T-helper 1 cell treated with Interleukin-12 subunit alpha and Interleukin-12 subunit beta and Interleukin-4 antibody, amounts not matched to agents 30 ng/mL and 1 ng/mL, for 36 hours (primary cell): Measurements from ENCODE around the gene MBD3L5. TPM values are rescaled to one million over a fixed set of nuclear protein-coding genes. Genes with fewer than 3 reads are reported as not detected.
"Not testable (repeated sequence)": the region's sequence is repeated elsewhere in the genome, so short reads cannot be mapped to it uniquely, and the experiment has no call there.

Experiments
- intact Hi-C: fragments of 100-400 bp; cut with micrococcal nuclease; formaldehyde crosslinking; loops from one replicate; pipeline ENCODE4 v1.15.1; 2024
- total RNA-seq: library from RNA; stranded (reverse); gene quantifications from 2 replicates; pipeline ENCODE4 v1.2.3, GENCODE V29; 2022

MBD3L5 gene
- not detected in 2 replicates for total RNA-seq

DNA sequence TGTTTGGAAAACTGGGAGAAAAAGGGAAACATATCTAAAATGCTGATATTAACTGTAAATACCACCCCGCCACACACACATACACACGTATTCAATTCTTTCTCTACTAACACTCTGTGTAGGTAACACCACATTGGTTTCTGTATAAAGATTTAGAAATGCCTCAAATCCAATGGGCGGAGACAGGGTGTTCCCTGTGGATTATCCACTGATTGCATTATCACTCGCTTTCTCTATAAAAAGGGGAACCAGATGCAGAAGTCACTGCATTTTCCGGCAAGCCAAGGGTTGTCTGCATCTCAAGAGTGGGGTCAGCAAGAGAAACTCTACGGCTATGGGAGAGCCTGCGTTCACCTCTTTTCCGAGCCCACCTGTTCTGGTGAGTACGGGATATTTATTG, at the start of gene MBD3L5:
Gene MBD3L5, plus strand, starts transcription at position 301 of the 400 bp plus-strand sequence. Its CDS starts 34 bp downstream, at position 335.
- intact Hi-C loops, result not testable (repeated sequence)

DNA sequence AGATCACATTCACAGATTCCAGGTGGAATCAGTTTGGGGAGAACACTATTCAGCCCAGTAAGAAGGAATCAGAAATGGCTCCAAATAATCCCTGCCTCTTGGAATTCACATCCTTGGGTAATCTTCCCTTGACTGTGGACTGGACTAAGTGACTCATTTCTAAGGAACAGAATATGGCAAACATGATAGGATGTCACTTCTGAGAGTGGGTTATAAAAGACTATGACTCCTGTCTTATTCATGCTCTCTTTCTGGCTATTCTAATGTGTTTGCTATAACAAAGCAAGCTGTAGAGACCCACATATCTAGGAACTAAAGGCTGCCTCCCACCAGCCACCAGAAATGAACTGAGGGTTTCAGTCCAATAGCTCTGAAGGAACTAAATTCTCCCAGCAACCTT, 46.9 kb upstream of the MBD3L5 start:
- intact Hi-C loops, result no loop called here

DNA sequence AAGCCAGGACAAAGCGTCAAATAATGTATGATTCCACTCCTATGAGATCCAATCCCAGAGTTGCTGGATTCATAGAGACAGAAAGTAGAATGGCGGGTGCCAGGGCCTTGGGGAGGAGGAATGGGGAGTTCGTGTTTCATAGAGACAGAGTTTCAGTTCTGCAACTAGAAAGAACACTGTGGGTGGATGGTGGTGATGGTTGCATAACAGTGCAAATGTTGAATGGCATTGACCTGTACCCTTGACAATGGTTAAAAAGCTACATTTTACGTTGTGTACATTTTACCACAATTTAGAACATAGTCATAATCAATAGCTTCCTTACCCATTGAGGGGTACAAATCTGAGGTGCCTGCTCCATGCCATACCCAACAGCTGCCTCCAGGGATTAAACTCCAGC, 42.5 kb upstream of the MBD3L5 start:
- intact Hi-C loops, result no loop called here

DNA sequence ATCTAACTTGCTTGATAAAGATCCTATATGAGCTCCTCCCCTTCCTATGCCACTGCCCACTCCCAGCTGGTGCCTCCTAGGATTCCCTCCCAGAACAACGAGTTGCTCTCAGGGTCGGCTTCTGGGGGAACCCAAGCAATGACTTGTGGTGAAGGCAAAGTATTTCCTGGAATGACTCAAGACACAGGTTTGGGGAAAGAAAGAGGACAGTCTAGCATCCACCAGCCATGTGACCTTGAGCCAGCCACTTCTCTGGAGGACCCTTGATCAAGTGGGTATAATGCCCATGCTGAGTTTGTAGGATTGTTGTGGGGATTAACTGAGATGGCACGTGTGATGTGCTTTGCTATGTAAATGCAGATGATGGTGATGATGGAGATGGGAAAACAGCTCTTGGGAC, 42.1 kb upstream of the MBD3L5 start:
- intact Hi-C loops, result no loop called here

DNA sequence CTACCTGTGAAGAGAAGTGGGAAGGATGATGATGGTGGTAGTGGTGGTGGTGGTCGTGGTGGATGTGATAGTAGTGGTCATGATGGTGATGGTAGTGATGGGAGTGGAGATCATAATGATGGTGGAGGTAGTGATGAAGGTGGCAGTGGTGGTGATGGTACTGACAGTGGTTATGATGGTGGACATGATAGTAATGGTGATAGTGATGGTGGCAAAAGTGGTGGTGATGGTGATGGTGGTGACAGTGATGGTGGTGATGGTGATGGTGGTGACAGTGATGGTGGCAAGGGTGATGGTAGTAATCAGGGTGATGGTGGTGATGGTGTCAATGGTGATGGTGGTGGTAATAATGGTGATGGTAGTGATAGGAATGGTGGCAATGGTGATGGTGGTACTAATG, 35.3 kb upstream of the MBD3L5 start:
- intact Hi-C loops, result no loop called here

DNA sequence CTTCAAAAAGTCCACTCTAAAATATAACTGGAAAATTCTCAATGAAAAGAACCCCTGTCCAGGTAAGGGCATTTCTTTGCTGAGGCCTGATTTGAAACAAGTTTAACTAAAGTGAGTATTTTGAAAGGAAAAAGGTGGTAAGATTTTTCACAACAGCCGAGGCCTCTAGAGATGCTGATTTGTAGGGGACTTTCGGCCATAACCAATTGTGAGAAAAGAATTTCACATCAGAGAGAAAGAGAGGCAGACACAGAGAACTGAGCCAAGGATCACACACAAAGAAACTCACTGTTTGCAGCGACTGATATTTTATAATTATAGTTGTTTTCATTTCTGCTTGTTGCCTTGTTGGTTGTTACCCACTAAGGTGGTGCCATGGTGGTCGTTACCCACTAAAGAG, 33.6 kb upstream of the MBD3L5 start:
- intact Hi-C loops, result no loop called here

DNA sequence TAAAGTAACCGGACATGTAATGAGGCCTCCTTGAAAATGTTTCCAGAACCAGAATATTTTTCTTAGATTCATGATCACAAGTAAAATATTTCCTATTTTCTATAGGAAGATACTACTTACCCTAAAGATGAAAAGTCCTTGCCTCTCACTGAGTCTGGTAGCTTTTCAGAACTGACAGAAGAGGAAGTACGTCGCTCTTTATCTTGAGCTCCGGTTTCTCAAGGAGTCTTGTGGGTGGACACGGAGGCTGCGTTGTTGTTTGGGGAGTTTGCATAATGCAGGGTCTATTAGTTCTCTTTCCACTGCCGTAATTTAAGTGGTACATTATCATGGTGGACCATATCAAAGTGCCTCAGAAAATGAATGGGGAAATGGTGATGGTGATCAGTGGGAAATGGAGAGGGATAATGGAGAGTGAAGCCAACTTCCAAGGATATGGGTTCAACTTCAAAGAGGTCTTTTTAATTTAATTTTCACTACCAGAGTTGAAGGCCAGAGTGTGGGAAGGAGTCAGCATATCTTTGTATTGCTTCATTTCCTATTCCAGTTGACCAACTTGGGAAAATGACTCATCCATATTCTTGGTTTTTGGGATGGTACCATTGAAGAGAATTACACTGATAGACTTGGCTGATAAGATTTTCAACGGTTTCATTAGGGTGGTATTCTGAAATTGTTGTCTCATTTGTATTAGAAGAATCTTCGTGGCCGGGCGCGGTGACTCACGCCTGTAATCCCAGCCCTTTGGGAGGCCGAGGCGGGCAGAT, 32.5 kb upstream of the MBD3L5 start:
- intact Hi-C loops, result no loop called here

DNA sequence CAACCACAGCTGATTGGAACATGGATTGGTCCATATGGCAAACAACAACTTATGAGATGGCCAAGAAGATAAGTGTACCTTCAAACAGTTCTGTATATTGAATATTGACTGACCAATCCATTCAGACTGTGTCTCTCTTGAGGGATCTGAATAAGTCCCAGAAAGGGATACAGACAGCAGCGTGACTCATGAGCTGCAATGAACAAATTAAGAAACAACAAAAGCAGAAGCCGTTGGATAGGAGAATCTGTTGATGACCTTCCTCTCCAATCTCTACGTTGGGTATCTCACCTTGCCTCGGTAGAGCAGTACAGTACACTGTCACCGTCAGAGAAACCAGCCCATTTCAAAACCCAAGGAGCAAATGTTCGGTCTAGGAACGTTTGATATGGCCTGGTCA, 30.4 kb upstream of the MBD3L5 start:
- intact Hi-C loops, result no loop called here

DNA sequence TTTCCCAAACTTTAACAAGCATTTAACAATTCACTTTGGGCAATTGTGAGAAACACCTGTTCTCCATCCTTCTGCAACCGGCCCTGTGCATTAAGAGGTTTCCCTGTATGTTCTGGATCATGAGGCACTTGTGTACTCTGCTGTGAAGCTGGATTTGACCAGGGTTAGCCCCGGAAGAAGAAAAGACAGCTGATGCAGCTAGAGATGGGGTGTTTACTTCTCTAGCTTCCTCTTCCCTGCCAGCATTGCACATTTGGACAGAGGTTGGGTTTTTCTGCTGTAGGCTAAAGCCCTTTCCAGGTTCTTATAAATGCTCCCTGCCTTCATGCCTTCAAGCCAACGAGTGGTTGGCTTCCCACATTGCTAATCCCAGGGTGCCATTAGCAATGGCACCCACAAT, 30.0 kb upstream of the MBD3L5 start:
- intact Hi-C loops, result no loop called here

DNA sequence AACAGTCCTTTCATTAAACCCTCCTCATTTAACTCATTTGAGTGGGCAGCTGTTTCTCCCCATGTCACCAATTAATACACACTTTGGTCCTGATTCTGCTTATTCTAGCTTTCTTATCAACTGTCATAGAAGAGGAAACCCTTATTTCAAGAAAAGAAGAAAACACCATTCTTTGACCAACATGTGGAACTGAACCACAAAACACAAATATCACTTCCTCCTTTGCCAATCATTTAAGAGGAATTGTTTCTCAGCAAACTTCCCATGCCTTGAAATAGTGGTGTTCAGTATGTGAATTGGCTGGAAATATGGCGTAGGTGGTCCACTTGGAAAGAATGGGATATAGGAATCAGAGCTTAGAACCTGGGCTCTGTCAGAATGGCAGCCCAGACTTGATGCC, 29.6 kb upstream of the MBD3L5 start:
- intact Hi-C loops, result no loop called here

DNA sequence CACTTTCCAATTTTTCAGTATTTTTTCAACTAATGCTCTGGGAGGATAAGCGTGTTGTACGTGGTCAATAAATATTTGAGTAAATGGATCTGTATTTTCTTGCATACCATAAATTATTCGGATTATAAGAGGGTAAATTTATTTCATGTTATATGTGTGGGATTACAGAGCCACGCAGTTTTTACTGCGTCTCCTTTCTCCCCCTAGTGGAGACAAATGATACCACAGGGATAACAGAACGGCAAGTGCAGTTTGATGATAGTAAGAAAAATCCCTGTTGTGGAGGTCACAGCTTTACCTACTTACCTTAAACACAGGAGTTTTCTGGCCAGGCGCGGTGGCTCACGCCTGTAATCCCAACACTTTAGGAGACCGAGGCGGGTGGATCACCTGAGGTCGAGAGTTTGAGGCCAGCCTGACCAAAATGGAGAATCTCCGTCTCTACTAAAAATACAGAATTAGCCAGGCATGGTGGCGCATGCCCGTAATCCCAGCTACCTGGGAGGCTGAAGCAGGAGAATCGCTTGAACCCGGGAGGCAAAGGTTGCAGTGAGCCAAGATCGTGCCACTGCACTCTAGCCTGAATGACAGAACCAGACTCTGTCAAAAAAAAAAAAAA, 26.0 kb upstream of the MBD3L5 start:
- intact Hi-C loops, result loop anchor here (1.0 kb wide), 4 partner anchors 62 to 266 kb away; no protein-coding TSS in a partner anchor

DNA sequence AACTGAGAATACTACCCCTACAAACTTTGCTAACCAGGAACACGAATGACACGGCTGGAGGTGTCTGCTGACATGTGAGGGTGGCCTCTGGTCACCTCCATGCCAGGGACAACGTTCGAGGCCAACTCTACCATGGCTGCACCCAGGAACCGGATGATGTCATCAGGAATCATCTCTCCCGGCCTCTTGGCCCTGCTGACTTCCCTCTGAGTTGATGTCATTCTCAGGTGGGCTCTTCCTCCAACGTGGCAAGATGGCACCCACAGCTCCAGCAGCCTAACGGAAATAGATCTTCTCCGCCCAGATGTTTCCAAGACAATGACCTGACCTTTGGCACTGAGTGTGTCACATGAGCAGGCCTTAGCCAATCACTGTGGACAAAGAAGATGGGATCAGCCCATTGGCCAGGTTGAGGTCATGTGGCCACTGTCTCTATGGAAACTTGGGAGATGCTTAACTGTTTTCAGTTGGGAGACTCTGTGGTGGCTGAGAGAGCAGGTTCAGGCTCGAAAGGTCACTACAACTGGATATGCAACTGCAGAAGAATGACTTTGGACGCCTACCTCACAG, 24.2 kb upstream of the MBD3L5 start:
- intact Hi-C loops, result no loop called here

DNA sequence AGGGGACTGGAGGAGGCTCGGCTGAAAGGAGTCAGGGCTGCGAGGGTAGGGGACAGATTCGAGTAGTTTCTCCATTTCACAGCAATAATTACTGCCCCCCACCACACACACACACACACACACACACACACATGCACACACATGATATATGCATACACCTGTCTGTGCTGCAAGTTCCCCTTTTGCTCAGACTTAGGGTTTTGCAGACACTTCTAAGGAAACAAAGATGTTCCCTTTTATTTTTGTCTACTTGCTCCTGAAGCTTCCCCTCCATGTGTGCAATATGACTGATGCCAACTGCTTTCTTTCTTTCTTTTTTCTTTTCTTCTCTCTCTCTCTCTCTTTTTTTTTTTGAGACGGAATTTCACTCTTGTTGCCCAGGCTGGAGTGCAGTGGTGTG, 22.5 kb upstream of the MBD3L5 start:
- intact Hi-C loops, result no loop called here

DNA sequence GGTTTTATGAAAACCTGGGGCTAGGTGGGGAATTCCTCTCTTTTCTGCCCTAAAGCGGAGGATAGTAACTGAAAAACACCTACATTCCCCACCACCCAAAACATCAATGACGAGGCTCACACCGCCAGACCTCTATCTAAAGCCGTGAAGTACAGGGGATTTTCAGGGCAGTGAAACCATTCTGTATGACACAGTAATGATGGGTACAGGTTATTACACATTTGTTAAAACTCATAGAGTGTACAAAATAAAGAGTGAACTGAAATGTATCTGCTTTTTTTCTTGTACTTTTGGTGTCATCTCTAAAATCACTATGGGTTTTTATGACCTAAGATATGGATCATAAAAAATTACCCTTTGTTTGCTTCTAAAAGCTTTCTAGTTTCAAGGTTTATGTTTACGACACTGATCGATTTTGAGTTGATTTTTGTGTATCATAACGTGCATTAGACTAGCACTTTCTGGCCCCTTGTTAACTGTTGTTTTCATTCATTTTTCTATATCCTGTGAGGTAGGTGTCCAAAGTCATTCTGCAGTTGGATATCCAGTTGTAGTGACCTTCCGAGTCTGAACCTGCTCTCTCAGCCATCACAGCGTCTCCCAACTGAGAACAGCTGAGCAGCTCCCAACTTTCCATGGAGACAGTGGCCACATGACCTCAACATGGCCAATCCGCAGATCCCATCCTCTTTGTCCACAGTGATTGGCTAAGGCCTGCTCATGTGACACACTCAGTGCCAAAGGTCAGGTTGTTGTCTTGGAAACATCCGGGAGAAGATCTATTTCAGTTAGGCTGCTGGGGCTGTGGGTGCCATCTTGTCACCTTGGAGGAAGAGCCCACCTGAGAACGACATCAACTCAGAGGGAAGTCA, 19.4 kb upstream of the MBD3L5 start:
- intact Hi-C loops, result no loop called here

DNA sequence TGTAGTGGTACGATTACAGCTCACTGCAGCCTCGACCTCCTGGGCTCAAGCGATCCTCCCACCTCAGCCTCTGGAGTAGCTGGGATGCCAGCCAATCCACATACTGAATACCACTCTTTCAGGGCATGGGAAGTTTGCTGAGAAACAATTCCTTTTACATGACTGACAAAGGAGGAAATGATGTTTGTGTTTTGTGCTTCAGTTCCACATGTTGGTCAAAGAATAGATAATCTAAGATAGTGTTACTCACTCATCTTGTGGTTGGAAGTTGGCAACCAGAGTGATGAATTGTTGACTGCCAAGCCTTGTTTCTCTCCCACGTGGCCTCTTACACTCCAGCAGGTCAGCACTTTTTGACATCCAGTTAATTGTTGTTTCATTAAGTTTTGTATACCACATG, 16.7 kb upstream of the MBD3L5 start:
- intact Hi-C loops, result no loop called here

DNA sequence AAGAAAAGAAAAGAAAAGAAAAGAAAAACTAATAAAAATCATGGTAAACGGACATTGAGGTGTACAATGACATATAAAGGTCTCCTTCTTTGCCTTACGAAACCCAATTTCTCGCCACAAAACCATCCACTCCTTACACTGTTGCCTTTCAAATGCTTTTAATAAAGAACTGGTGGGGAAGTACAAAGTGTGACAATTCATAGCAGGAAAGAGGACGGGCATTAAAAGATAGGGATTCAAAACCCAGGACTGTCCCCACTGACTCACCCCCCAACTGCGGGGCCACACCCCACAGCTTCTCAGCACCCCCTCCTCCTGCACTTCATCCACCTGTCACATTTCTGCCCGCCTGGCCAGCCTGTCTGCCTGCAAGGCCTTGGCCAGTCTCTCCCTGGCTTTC, 11.6 kb upstream of the MBD3L5 start:
- intact Hi-C loops, result no loop called here

DNA sequence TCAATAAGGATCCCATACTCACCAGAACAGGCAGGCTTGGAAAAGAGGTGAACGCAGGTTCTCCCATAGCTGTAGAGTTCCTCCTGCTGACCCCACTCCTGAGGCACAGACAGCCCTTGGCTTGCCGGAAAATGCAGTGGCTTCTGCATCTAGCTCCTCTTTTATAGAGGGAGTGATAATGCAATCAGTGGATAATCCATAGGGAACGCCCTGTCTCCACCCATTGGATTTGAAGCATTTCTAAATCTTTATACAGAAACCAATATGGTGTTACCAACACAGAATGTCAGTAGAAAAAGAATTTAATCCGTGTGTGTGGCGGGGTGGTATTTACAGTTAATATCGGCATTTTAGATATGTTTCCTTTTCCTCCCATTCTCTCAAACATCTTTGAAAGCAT, 9.0 kb upstream of the MBD3L5 start, which contains the start of gene MBD3L2B:
Gene MBD3L2B, minus strand, starts transcription at position 101 of the 400 bp plus-strand sequence. Its CDS starts 34 bp downstream, at position 67.
- intact Hi-C loops, result not testable (repeated sequence)

DNA sequence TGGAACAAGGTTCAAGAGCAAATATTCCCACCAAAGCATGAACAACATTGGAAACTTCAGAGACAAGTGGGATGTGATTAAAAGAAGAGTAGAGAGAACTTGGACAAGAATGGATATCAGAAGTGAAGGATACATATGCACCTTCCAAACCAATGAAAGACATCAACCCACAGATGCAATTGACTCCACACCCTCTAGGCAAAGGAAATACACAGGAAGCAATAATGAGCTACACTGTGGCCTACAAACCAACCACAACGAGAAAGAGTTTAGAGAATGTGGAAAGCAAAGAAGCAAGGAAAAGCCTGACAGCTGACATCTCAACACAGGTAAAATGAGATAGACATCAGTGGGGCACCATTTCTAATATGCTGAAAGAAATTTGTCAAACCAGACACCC, 1.6 kb upstream of the MBD3L5 start:
- intact Hi-C loops, result not testable (repeated sequence)

DNA sequence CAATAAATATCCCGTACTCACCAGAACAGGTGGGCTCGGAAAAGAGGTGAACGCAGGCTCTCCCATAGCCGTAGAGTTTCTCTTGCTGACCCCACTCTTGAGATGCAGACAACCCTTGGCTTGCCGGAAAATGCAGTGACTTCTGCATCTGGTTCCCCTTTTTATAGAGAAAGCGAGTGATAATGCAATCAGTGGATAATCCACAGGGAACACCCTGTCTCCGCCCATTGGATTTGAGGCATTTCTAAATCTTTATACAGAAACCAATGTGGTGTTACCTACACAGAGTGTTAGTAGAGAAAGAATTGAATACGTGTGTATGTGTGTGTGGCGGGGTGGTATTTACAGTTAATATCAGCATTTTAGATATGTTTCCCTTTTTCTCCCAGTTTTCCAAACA, 9.7 kb downstream of the MBD3L5 start, which contains the start of gene MBD3L4:
Gene MBD3L4, minus strand, starts transcription at position 101 of the 400 bp plus-strand sequence. Its CDS starts 35 bp downstream, at position 66.
- intact Hi-C loops, result not testable (repeated sequence)

DNA sequence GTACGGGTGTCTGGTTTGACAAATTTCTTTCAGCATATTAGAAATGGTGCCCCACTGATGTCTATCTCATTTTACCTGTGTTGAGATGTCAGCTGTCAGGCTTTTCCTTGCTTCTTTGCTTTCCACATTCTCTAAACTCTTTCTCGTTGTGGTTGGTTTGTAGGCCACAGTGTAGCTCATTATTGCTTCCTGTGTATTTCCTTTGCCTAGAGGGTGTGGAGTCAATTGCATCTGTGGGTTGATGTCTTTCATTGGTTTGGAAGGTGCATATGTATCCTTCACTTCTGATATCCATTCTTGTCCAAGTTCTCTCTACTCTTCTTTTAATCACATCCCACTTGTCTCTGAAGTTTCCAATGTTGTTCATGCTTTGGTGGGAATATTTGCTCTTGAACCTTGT, 11.2 kb downstream of the MBD3L5 start:
- intact Hi-C loops, result not testable (repeated sequence)

DNA sequence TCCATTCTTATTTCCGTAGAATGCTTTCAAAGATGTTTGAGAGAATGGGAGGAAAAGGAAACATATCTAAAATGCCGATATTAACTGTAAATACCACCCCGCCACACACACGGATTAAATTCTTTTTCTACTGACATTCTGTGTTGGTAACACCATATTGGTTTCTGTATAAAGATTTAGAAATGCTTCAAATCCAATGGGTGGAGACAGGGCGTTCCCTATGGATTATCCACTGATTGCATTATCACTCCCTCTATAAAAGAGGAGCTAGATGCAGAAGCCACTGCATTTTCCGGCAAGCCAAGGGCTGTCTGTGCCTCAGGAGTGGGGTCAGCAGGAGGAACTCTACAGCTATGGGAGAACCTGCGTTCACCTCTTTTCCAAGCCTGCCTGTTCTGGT, 18.6 kb downstream of the MBD3L5 start, which contains the start of gene MBD3L2:
Gene MBD3L2, plus strand, starts transcription at position 301 of the 400 bp plus-strand sequence. Its CDS starts 53 bp downstream, at position 354.
- intact Hi-C loops, result not testable (repeated sequence)
